IMR-90 (cell line): ENCODE results near the gene ALK.

ENCODE experiments used
- MXI1 ChIP-seq: IDR thresholded peaks from 2 replicates; pipeline ENCODE4 v1.6.1; 2012; ENCODE audit warnings: low read depth, mild to moderate bottlenecking, low read length, moderate library complexity, borderline replicate concordance
- POLR2A ChIP-seq: IDR thresholded peaks from 2 replicates; pipeline ENCODE4 v1.6.1; 2012; ENCODE audit warnings: mild to moderate bottlenecking, low read depth, low read length
- RFX5 ChIP-seq: IDR thresholded peaks from 2 replicates; pipeline ENCODE4 v1.8.0; 2012; ENCODE audit warnings: low read depth, mild to moderate bottlenecking, low read length, moderate library complexity
- SMC3 ChIP-seq: fragments of 150-350 bp; IDR thresholded peaks from 2 replicates; pipeline ENCODE4 v1.6.1; 2016; ENCODE audit warnings: low read depth, mild to moderate bottlenecking, antibody characterized with exemption, low read length, moderate library complexity
- USF2 ChIP-seq: fragments of 150-350 bp; IDR thresholded peaks from 2 replicates; pipeline ENCODE4 v1.6.1; 2017; ENCODE audit warnings: mild to moderate bottlenecking, antibody characterized with exemption, low read length, low read depth
- TF ChIP-seq, protein P1 (sequence below): conservative IDR thresholded peaks from 2 replicates; pipeline ENCODE4 v1.5.1; 2012; ENCODE audit warnings: mild to moderate bottlenecking, low read depth, low read length, improper control_type of control experiment

- TF ChIP-seq SMC3 (no peak), USF2 (no peak), POLR2A (no peak), RFX5 (no peak), MXI1 (no peak)
- TF ChIP-seq, protein P1, sequence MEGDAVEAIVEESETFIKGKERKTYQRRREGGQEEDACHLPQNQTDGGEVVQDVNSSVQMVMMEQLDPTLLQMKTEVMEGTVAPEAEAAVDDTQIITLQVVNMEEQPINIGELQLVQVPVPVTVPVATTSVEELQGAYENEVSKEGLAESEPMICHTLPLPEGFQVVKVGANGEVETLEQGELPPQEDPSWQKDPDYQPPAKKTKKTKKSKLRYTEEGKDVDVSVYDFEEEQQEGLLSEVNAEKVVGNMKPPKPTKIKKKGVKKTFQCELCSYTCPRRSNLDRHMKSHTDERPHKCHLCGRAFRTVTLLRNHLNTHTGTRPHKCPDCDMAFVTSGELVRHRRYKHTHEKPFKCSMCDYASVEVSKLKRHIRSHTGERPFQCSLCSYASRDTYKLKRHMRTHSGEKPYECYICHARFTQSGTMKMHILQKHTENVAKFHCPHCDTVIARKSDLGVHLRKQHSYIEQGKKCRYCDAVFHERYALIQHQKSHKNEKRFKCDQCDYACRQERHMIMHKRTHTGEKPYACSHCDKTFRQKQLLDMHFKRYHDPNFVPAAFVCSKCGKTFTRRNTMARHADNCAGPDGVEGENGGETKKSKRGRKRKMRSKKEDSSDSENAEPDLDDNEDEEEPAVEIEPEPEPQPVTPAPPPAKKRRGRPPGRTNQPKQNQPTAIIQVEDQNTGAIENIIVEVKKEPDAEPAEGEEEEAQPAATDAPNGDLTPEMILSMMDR: no peak
Measured at GRCh38 chr2:29390136-29390535, 531.2 kb downstream of the ALK start.
